Ishikawa (cell line): ENCODE results near the gene DCAF11.

Experiments used
- CEBPB ChIP-seq: IDR thresholded peaks from 2 replicates; pipeline ENCODE4 v1.6.1; 2012
- CREB1 ChIP-seq: IDR thresholded peaks from 2 replicates; pipeline ENCODE4 v1.6.1; 2012; ENCODE audit warnings: low read depth
- EGR1 ChIP-seq: IDR thresholded peaks from 2 replicates; pipeline ENCODE4 v1.6.1; 2012
- EP300 ChIP-seq: IDR thresholded peaks from 2 replicates; pipeline ENCODE4 v1.6.1; 2012; ENCODE audit warnings: borderline replicate concordance
- FOXM1 ChIP-seq: IDR thresholded peaks from 2 replicates; pipeline ENCODE4 v1.6.1; 2012; ENCODE audit warnings: low read depth, borderline replicate concordance
- MAX ChIP-seq: IDR thresholded peaks from 2 replicates; pipeline ENCODE4 v1.6.1; 2012
- NFIC ChIP-seq: IDR thresholded peaks from 2 replicates; pipeline ENCODE4 v1.6.1; 2012
- RAD21 ChIP-seq: IDR thresholded peaks from 2 replicates; pipeline ENCODE4 v1.6.1; 2012; ENCODE audit warnings: low read depth
- REST ChIP-seq: IDR thresholded peaks from 2 replicates; pipeline ENCODE4 v1.6.1; 2012; ENCODE audit warnings: low read depth, mild to moderate bottlenecking
- TAF1 ChIP-seq: IDR thresholded peaks from 2 replicates; pipeline ENCODE4 v1.6.1; 2012; ENCODE audit warnings: low read depth, mild to moderate bottlenecking
- TCF12 ChIP-seq: IDR thresholded peaks from 2 replicates; pipeline ENCODE4 v1.6.1; 2012; ENCODE audit warnings: low read depth
- TEAD4 ChIP-seq: IDR thresholded peaks from 2 replicates; pipeline ENCODE4 v1.6.1; 2012
- USF1 ChIP-seq: IDR thresholded peaks from 2 replicates; pipeline ENCODE4 v1.6.1; 2012
- YY1 ChIP-seq: IDR thresholded peaks from 2 replicates; pipeline ENCODE4 v1.6.1; 2012; ENCODE audit warnings: low read depth
- ZBTB7A ChIP-seq: IDR thresholded peaks from 2 replicates; pipeline ENCODE4 v1.6.1; 2012; ENCODE audit warnings: low read depth

The DCAF11 gene

DNA sequence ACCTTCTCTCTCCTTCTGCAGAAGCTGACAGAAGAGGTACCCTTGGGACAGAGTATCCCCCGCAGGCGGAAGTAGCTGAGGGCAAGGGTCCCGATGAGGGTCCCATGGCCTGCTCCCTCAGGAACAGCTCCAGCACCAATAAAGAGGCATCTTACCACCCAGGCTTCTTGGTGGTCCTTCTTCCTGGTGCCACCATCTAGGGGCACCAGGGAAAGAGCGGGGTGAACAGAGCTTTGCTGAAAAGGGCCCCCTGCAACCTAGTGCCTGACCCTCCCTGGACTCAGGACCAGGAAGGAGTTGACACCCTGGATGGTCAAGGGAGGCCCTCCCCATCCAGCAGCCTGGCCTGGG is 45.9 kb downstream of the DCAF11 start:
- no peak for TF ChIP-seq RAD21
- no peak for TF ChIP-seq REST
- no peak for TF ChIP-seq USF1
- TF ChIP-seq CEBPB = no peak
- TF ChIP-seq YY1 = no peak
- no peak for TF ChIP-seq ZBTB7A
- TF ChIP-seq CREB1 = no peak
- TF ChIP-seq TCF12 = no peak
- TF ChIP-seq MAX = no peak
- TF ChIP-seq TAF1 = no peak
- TF ChIP-seq NFIC = no peak
- TF ChIP-seq TEAD4 = no peak
- no peak for TF ChIP-seq FOXM1
- TF ChIP-seq EP300 = no peak
- no peak for TF ChIP-seq EGR1

DNA sequence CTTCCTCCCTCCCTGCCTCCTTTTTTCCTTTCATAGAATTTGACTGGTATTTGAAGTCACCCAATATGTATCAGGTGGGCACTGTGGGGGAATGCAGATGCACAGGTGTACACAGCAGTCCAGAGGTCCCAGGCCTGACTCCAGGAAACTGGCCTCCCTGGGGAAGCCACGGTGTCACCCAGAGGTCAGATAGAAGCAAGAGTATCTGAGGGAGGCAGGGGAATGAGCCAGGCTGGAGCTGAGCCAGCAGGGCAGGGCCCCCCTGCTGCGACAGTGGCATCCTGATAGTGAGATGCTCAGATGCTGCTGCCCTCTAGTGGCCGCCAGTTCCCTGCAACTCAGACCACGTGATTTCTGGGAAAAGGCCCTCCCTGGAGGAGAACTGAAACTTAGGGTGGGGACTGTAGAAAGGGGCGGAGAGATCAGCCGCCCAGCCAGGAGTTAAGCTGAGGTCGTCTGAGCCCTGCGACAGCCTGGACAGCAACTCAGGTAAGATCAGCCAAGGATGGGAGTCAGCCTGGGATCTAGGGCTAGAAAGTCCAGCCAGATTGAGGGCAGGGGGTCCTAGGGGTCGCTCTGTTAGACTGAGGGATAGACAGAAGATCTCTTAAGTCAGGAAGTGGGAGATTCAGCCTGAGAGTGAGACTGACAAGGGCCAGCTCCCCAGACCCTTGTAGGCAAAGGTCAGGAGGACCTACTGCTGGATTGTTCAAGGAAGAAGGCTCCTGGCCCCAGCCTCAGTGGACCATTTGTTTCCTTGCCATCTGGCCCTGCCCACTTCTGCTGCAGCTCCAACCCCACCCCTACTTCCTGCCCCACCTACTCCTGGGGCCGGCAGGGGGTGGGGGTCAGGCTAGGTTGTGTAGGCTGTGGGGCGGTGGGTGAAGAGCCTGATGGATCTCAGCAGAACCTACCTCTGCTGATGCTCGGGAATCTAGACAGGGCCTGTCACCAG is 46.5 kb downstream of the DCAF11 start, which contains the start of gene IRF9:
Gene IRF9, plus strand, starts transcription at position 416 of the 955 bp plus-strand sequence. CDS start 880 bp downstream, outside the sequence.
- TF ChIP-seq TAF1 (no peak; the same call in 1 of the 2 replicates), EGR1 (no peak), MAX (peak; percentile 65; the same call in 1 of the 2 replicates), CEBPB (no peak), NFIC (peak; percentile 95), CREB1 (no peak), USF1 (peak; percentile 97), TEAD4 (peak; percentile 42; the same call in 1 of the 2 replicates), RAD21 (peak; percentile 73), REST (no peak), FOXM1 (no peak), YY1 (peak; percentile 21; the same call in 1 of the 2 replicates), EP300 (0 out of 2 replicates have a peak, but pooled peaks have one; percentile 10), ZBTB7A (no peak), TCF12 (0 out of 2 replicates have a peak, but pooled peaks have one; percentile 25)

- TF ChIP-seq YY1 (no peak), ZBTB7A (no peak), TCF12 (no peak), EGR1 (no peak), TEAD4 (no peak), MAX (no peak)
These were observed 47.5 kb downstream of the DCAF11 start for GRCh38 chr14:24162093-24162492.

GRCh38 chr14:24164518-24164991 is 50.0 kb downstream of the DCAF11 start:
- TF ChIP-seq CREB1 = no peak

GRCh38 chr14:24165785-24166184 is 51.2 kb downstream of the DCAF11 start:
- TF ChIP-seq USF1 (no peak), REST (no peak), EP300 (no peak)
